IMR-90 (cell line): ENCODE results near the gene MRM2.

Experiments
- CHD1 ChIP-seq: IDR thresholded peaks from 2 replicates; pipeline ENCODE4 v1.6.1; 2012; ENCODE audit warnings: low read depth, low read length, improper control_type of control experiment
- POLR2A ChIP-seq: IDR thresholded peaks from 2 replicates; pipeline ENCODE4 v1.6.1; 2012; ENCODE audit warnings: mild to moderate bottlenecking, low read depth, low read length
- RFX5 ChIP-seq: IDR thresholded peaks from 2 replicates; pipeline ENCODE4 v1.8.0; 2012; ENCODE audit warnings: low read depth, mild to moderate bottlenecking, low read length, moderate library complexity
- TF ChIP-seq, protein P1 (sequence below): conservative IDR thresholded peaks from 2 replicates; pipeline ENCODE4 v1.5.1; 2012; ENCODE audit warnings: mild to moderate bottlenecking, low read depth, low read length, improper control_type of control experiment

DNA sequence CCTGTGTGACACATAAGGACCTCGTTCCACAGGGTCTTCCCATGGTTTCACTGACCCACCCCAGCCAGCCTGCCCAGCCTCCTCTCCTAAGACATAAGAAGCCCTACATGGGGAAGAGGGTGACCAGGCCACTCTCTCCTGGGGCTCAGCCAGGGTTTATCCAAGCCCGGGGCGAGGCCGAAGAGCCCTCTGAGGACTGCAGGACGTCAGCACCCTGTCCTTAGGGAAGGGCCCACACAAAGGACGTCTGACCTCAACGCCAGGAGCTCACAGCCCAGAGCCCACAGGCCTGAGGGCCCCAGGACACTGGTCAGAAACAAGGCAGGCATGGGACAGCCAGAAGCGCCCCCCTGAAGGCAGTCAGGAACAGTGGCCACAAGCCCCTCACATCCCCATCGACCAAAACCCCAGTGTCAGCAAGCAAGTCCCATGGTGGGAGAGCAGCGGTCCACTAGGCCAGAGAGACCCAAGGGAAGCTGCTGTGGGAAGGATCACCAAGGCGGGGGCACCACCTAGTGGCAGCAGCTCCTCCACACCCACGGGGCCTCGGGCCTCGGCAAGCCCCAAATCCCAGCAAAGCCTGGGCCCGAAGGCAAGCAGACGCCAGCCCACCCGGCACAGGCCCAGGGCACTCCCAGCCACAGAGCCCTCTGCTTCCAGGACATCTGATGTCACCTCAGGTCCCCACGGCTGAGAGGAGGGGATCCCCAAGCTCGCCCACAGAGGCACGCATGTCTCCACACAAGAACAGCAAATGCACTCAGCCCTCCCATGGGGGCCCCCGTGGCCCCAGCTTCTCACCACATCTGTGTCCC, 32.7 kb downstream of the MRM2 start:
- TF ChIP-seq CHD1 (no peak), RFX5 (no peak), POLR2A (no peak)
- TF ChIP-seq, protein P1, sequence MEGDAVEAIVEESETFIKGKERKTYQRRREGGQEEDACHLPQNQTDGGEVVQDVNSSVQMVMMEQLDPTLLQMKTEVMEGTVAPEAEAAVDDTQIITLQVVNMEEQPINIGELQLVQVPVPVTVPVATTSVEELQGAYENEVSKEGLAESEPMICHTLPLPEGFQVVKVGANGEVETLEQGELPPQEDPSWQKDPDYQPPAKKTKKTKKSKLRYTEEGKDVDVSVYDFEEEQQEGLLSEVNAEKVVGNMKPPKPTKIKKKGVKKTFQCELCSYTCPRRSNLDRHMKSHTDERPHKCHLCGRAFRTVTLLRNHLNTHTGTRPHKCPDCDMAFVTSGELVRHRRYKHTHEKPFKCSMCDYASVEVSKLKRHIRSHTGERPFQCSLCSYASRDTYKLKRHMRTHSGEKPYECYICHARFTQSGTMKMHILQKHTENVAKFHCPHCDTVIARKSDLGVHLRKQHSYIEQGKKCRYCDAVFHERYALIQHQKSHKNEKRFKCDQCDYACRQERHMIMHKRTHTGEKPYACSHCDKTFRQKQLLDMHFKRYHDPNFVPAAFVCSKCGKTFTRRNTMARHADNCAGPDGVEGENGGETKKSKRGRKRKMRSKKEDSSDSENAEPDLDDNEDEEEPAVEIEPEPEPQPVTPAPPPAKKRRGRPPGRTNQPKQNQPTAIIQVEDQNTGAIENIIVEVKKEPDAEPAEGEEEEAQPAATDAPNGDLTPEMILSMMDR: peak; percentile 87
